Measurements from ENCODE around the gene MIEF1.

- TF ChIP-seq CTCF (IDR thresholded peaks at IDR 0.05; ENCODE audit: control extremely low read depth in 1 of 3, insufficient read depth in 1 of 3, low read depth in 1 of 3, low read length in 3 of 3) (no peak), CREB1 (IDR thresholded peaks at IDR 0.05) (no peak), BRCA1 (IDR thresholded peaks at IDR 0.05; ENCODE audit: low read depth, low read length) (no peak), USF2 (IDR thresholded peaks at IDR 0.05; ENCODE audit: low read length) (no peak), EZH2 (IDR thresholded peaks at IDR 0.05; ENCODE audit: low read depth, low read length, severe bottlenecking) (no peak)
Measured at GRCh38 chr22:39524089-39524752, 22.1 kb downstream of the MIEF1 start.
